HL-60/S4 treated with phorbol 12-myristate 13-acetate at 8.2 ng/mL for 4 days and 3 days (cell line): Measurements from ENCODE around the gene PSTPIP1.

Experiments used
- in situ Hi-C: fragments of 300-500 bp; cut with MboI; formaldehyde crosslinking; loops from 2 replicates; pipeline ENCODE4 v1.15.0; 2022; ENCODE audit warnings: low sequenced_read_pairs

The PSTPIP1 gene

DNA sequence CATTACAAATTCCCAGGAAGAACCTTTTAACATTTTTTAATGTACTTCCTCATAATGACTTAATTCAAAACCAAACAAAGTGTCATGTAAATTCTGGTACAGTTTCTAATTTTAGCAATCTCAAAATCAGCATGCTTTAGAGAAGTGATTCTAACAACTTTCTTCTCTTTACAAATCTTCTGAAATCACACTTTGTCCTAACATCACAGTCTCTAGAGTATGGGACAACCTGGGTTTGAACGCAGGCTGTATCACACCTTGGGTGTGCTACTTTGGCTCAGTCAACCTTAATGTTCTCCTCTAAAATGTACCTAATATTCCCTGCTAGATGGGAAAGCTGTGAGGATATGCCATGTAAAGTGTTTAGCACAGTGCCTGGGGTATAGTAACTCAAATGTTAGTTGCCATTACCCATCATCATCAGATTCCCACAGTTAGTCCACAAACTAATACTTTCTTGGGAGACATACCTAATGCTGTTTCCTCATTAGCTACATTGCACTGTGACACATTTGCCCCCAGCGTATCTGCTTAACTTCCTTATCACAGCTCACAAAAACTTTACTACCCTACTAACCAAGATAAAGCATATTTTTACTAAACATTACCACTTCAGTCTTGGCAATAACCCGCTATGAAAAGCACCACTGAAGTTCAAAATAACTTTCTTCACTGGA, 72.9 kb downstream of the PSTPIP1 start:
- in situ Hi-C loops = no loop called here

DNA sequence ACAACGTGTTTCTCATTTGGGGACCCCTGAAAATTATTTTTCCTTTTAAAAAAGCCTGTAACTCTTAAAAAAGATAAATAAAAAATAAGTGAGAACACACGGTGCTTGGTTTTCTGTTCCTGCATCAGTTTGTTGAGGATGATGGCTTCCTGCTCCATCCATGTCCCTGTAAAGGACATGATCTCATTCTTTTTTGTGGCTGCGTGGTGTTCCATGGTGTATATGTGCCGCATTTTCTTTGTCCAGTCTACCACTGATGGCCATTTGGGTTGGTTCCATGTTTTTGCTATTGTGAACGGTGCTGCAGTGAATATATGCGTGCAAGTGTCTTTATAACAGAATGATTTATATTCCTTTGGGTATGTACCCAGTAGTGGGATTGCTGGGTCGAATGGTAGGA, 73.7 kb downstream of the PSTPIP1 start:
- in situ Hi-C loops = no loop called here

DNA sequence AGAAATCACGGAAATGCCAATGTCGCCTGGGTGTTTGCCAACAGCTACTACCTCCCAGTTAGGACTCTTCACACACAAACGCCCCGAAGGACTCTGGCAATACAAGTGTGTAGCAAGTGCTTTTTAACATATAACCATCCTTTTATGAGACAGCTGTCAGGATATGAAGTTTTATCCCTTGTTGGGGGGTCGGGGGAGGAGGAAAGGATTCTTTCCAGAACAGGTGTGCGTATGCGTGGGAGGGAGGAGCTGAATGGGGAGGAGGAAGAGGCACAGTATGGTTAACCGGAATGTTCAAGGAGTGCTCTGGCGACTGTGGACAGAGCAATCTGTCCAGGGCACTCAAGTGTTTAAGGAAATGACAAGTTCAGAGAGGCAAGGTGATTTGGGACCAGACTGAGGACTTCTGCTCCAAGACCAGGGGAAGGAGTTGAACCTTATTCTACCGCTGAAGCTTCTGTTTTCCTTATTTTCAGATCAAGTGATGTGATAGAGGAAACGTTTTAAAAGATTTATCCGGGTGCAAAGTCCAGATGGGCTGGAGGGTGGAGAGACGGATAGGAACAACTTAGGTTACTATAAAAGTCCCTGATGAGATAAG, 74.7 kb downstream of the PSTPIP1 start:
- in situ Hi-C loops = no loop called here

DNA sequence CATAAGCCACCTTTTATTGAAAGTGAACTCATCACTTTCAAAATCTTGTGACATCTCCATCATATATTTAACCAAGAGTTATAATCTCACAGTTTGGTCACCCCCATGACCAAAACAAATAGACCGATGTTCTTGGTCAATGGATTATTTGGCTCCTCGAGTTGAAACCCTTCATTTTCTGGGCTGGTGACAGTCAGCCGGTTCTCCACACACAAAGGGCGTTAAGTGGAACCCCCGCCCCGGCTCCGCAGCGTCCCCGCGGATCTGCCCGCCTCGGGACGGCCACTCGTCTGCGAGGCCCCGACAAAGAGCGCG, 75.2 kb downstream of the PSTPIP1 start:
- in situ Hi-C loops = no loop called here

DNA sequence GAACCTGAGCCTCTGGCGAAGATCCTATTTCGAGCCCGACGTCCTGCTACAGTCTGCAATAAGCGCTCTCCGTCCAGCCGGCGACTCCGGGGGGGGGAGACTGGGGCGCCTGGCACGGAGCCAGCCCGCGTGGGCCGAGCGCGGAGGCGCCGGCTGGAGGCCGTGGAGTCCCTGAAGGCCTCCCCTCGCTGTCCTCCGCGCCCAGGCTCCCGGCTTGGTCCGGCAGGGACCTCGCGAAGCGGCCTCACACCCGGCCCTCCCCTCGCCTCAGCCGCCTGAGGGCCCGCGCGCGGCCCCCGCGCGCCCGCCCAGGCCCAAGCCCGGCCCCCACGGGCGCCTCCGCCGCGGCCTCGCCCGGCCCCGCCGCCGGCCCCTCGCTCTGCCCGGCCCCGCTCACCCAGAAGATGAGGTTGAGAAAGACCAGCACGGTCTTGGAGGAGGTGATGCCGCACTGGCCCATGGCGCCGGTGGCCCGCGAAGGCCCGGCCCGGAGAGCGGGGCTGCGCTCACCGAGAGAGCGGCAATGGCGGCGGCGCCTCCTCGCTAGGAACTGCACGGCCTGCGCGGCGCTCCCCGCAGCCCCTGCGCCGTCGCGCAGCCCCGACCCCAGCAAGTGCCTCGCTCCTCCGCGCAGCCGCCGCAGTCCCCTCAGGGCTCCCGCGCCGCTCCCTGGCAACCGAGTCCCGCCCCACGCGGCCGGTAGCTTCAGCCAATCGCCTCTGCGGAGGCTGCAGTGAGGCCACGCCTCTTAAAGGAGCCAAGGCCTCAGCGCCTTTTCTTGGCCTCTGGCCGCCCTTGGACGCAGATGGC, 75.8 kb downstream of the PSTPIP1 start, which contains the start of gene TSPAN3:
Gene TSPAN3 (minus strand): TSS at position 615 of the 810 bp plus-strand sequence. CDS start 155 bp downstream, at position 460.
- in situ Hi-C loops = no loop called here

GRCh38 chr15:77071305-77072223, 76.6 kb downstream of the PSTPIP1 start:
- in situ Hi-C loops = no loop called here

DNA sequence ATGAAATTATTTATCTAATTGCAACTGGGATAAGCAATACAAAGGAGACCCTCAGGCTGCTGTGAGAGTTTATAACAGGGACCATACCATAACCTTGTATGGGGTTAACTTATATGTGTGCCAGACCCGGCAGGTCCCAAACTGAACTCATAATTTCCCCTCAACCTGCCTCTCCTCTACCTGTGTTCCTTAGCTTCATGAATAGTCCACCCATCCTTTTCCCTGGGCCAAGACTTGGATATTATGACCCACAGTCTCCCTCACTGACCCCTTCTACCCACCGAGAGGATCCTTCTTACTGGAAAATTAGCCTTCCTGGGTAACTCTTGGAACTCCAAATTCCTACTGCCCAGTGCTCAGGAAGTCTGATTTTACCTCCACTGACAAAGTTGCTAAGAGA, 79.4 kb downstream of the PSTPIP1 start:
- in situ Hi-C loops = no loop called here

DNA sequence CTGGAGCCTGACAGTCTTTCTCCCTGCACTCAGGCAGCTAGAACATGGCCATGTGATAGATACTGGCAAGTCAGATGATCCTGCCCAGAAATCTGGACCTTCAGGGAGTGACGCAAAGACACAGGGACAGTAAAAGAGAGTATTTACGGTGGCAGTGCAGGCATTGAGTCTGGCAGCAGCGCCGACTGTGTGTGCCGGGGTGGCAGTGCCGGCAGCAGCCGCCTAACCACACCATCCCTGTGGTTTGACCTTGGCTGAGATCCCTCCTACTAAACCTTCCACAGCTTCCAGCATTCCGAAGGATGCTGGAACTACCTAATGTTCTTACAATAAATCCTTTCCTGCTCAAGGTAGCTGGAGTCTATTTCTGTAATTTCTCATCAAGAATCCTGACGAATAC, 80.6 kb downstream of the PSTPIP1 start:
- in situ Hi-C loops = no loop called here

- in situ Hi-C loops = no loop called here
Measured at GRCh38 chr15:77076323-77076915, 81.5 kb downstream of the PSTPIP1 start.

DNA sequence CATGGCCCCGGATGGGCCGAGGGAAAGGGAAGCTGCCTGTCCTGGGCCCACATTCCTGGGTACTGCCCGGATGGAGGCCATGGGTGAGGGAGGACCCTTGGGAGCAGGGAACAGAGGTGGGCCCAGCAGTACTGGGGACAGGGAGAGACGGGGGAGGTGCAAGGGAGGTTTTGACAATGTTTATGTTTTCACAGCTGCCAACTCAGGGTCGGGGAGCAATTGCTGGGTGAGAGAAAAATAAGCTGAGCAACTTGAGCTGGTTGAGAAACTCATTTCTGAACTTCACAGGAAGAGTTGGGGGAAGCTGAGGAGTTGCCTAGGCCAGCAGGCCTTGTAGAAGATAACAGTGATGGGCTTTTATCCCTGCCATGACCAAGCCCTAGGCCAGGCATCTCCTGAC, 87.0 kb downstream of the PSTPIP1 start:
- in situ Hi-C loops = no loop called here

- in situ Hi-C loops = no loop called here
Measured at GRCh38 chr15:77083381-77084160, 88.6 kb downstream of the PSTPIP1 start.

DNA sequence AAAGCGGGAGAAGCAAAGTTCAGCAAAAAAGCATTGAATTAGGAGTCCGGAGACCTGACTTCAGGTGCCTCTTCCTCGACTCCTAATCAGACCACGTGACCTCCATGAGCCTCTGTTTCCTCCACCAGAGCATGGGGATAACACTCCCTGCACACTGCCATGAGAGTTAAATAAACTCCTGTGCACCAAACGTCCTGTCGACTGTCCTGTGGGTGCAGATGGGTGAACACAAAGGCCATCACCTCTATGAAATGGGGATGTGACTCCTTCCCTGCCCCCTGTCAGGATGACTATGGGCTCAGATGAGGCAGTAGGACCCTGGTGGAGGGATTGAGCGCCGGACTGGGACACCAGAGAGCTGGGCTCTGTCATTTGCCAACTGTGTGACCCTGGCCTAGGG, 89.5 kb downstream of the PSTPIP1 start:
- in situ Hi-C loops = no loop called here

- in situ Hi-C loops = no loop called here
Measured at GRCh38 chr15:77085297-77085696, 90.4 kb downstream of the PSTPIP1 start.
